GM21381 (cell line): ENCODE measurements around the gene SIGLEC9.

Experiments used
- ATAC-seq: cut with Tn5 transposase; IDR thresholded peaks from one replicate; pipeline ENCODE4 v1.9.1; 2021; ENCODE audit warnings: mild to moderate bottlenecking, moderate library complexity; ENCODE audit not compliant: unreplicated experiment

Gene SIGLEC9

GRCh38 chr19:51122112-51122981 lies 2.4 kb upstream of the SIGLEC9 start:
- ATAC-seq, result no peak

GRCh38 chr19:51123381-51123800 lies 1.3 kb upstream of the SIGLEC9 start:
- ATAC-seq, result no peak

- no peak for ATAC-seq
Observed at GRCh38 chr19:51123802-51124201, 904 bp upstream of the SIGLEC9 start.

DNA sequence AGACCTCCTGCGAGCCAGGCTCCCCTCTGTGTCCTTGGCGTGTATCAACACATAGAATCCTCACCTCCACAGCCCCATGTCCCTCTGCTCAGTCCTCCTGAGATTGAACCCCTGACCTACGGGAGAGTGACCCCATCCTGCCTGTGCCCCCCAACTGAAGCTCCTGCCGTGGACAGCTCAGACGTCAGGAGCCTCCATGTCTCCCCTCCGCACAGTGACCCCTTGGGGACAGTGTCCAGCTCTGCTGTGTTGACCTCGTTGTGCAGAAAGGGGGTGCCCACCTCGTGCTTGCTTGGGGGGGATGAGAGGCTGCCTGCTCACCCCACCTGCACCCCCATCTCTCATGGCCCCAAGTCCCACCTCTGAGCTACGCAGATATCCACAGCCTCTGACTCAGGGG lies 490 bp upstream of the SIGLEC9 start:
- no peak for ATAC-seq

GRCh38 chr19:51125421-51126075 lies 842 bp downstream of the SIGLEC9 start:
- no peak for ATAC-seq

GRCh38 chr19:51127032-51127431 lies 2.3 kb downstream of the SIGLEC9 start:
- ATAC-seq, result no peak

DNA sequence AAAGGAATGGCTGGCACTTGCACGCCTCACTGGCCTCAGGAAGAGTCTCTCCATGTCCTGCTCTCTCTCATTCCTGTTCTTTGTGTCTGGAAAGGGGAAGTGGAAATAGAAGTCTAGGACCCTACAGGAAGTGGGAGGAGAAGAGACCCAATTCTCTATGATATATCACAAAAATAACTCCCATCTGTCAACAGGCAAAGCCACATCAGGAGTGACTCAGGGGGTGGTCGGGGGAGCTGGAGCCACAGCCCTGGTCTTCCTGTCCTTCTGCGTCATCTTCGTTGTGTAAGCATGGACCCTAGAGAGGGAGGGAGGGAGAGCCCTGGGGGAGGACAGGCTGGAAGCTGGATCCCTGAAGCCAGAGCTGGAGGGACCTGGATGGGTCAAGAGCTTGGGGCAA lies 3.0 kb downstream of the SIGLEC9 start:
- ATAC-seq, result no peak

GRCh38 chr19:51128227-51128626 lies 3.5 kb downstream of the SIGLEC9 start:
- no peak for ATAC-seq

DNA sequence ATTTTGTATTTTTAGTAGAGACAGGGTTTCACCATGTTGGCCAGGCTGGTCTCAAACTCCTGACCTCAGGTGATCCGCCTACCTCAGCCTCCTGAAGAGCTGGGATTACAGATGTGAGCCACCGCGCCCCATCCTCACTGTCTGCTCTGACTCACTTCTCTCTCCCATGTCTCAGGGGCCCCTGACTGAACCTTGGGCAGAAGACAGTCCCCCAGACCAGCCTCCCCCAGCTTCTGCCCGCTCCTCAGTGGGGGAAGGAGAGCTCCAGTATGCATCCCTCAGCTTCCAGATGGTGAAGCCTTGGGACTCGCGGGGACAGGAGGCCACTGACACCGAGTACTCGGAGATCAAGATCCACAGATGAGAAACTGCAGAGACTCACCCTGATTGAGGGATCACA lies 5.0 kb downstream of the SIGLEC9 start:
- no peak for ATAC-seq

- no peak for ATAC-seq
Observed at GRCh38 chr19:51131780-51132680, 7.3 kb downstream of the SIGLEC9 start.

DNA sequence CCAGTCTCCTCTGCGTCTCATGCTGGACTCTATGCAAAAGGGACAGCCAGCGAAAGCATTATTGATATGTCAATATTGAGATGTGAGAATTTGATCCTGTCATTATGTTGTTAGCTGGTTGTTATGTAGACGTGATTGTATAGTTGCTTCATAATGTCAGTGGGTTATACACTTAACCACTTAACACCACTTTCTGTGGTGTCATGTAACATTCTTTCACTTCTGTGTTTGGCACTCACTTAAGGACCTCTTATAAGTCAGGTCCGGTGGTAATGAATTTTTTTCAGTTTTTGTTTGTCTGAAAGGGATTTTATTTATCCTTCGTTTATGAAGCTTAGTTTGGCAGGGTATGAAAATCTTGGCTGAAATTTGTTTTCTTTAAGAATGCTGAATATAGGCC lies 10.3 kb downstream of the SIGLEC9 start:
- no peak for ATAC-seq

GRCh38 chr19:51135986-51136762 lies 11.5 kb downstream of the SIGLEC9 start:
- ATAC-seq, result no peak

DNA sequence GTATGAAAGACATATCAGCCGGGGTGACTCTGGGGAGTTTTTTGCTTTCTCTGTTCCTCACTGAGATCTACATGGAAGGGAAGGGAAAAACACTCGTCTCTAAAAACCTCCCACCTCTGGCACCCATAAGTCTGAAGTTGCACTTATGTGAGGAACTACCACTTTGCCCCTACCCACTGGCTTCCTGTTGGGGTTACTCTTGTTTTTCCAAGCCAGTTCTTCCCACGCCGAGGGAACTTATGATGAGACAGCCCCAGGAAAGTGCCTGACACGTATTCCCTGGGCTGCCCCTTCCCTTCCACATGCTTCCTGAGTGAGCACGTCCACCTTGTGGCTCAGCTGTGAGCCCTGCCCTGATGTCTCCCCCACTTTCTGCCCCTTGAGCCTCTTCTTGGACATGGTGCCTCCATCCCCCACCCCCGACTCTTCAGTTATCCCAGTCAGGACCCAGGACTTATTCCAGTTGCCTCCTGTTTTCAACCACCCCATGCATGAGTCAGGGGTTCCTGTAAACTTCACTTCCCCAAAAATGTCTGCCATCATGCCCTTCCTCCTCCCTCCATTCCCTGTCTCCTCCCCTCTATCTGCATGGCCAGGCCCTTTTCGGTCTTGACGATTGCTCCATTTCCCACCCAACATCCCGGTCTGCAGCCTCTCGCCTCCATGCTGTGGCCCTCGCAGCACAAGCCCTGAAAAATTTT lies 12.3 kb downstream of the SIGLEC9 start:
- no peak for ATAC-seq

DNA sequence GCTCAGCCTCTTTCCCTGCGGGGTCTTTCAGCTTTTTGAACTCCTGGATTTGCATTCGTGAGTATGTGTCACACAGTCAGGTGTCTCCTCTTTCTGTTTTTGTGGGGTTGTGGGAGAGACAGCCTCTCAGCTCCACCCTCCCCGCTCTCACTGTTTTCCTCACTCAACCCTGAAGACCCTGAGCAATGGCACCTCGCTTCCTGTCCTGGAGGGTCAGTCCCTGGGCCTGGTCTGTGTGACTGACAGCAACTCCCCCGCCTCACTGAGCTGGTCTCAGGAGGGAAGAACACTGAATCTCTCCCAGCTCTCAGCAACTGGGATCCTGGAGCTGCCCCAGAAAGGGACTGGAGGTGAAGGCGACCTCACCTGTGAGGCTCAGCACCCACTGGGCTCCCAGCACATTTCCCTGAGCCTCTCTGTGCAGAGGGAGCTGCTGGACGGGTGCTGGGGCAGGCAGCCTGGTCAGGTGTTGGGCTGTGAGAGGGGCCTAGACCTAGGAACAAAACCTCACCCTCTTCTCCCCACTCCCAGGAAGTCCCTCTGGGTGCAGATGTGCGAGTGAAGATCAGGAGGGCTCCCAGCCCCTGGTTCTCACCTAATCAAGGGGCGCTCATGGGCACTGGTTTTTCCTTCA lies 13.2 kb downstream of the SIGLEC9 start:
- ATAC-seq, result no peak

GRCh38 chr19:51138549-51138979 lies 13.9 kb downstream of the SIGLEC9 start:
- ATAC-seq, result no peak

- no peak for ATAC-seq
Observed at GRCh38 chr19:51139299-51140014, 14.8 kb downstream of the SIGLEC9 start.

DNA sequence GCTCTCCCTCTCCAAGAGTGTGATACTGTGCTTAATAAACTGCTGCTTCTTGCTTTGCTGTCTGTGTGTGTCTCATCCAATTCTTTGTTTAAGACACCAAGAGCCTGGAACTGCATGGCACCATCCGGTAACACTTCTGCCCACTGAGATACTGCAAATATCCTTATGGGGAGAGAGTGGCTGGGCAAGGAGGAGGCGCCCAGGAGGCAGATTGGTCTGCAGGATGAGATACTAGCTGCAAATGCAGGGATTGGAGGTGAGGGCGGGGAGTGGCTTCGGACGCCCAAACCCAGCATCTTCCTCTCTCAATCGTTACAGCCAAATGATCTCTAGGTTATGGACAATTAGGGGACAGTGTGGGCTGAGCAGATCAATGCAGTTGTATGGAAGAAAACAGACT lies 15.7 kb downstream of the SIGLEC9 start:
- no peak for ATAC-seq

DNA sequence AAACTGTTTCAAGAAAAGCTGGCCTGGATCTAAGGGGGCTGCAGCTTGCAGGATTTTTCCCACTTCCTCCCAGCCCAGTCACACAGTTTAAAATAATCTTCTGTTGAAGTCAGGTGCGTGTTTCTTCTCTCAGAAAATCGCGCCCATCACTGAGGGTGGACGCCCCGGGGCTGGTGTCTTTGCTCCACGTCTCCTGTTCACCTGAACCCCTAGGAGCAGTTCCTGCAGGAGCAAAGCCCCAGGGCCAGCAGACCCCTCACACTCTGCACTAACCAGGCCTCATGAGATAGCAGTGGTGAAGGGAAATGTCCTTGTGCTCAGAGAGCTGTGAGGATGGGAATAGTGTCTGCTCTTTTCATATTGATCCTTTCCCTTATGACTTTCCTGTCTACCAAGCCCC lies 16.5 kb downstream of the SIGLEC9 start:
- no peak for ATAC-seq

GRCh38 chr19:51142119-51142518 lies 17.4 kb downstream of the SIGLEC9 start, which contains the start of gene SIGLEC7:
Gene SIGLEC7 (plus strand): TSS chr19:51142301. CDS start chr19:51142370, 69 bp downstream.
- no peak for ATAC-seq
